OCI-LY7 (cell line): ENCODE data around the gene TOMM5.

Experiments
- CTCF ChIP-seq: fragments of 200-600 bp; sonication (generic); conservative IDR thresholded peaks from 2 replicates; pipeline ENCODE4 v1.5.1; 2014; ENCODE audit warnings: mild to moderate bottlenecking, antibody characterized with exemption, low read length, moderate library complexity, mixed read lengths
- EZH2phosphoT487 ChIP-seq: fragments of 200-600 bp; sonication (generic); IDR thresholded peaks from 2 replicates; pipeline ENCODE4 v1.6.1; 2018; ENCODE audit warnings: low read depth, borderline replicate concordance, mild to moderate bottlenecking, mixed run types, antibody characterized with exemption, low read length, moderate library complexity, mixed read lengths

- no peak for TF ChIP-seq CTCF
- no peak for TF ChIP-seq EZH2phosphoT487
Measured at GRCh38 chr9:37592108-37592951, at the start of gene TOMM5.
